ENCODE results near the gene FNIP2.
"Not testable (repeated sequence)": the region's sequence is repeated elsewhere in the genome, so short reads cannot be mapped to it uniquely, and the experiment has no call there.

Gene FNIP2

GRCh38 chr4:158789853-158790252 lies 21.0 kb downstream of the FNIP2 start:
- no peak for DNase-seq (ENCODE audit: low read depth in 2 of 2)

- no peak for DNase-seq (ENCODE audit: low read depth in 2 of 2)
These were observed 24.2 kb downstream of the FNIP2 start for GRCh38 chr4:158793021-158793420.

DNA sequence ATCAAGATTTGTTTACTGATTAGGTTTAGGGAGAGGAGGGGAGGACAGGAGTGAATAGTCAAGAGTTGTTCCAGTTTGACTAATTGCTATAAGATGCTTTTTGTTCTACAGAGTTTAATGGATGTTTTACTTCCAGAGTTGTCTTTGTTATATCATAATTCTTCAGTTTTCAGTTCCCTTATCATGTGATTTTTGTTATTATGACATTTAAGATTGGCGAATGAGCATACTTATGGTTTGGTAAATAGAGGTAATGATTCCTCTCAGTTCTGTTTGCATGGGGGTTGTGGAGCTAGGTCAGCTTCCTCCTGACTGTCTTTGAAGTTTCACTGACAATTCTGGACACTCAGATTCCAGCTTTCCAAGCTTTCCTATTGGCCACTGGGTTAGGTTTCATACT lies 24.6 kb downstream of the FNIP2 start:
- not testable (repeated sequence) for DNase-seq (ENCODE audit: low read depth in 2 of 2)

DNA sequence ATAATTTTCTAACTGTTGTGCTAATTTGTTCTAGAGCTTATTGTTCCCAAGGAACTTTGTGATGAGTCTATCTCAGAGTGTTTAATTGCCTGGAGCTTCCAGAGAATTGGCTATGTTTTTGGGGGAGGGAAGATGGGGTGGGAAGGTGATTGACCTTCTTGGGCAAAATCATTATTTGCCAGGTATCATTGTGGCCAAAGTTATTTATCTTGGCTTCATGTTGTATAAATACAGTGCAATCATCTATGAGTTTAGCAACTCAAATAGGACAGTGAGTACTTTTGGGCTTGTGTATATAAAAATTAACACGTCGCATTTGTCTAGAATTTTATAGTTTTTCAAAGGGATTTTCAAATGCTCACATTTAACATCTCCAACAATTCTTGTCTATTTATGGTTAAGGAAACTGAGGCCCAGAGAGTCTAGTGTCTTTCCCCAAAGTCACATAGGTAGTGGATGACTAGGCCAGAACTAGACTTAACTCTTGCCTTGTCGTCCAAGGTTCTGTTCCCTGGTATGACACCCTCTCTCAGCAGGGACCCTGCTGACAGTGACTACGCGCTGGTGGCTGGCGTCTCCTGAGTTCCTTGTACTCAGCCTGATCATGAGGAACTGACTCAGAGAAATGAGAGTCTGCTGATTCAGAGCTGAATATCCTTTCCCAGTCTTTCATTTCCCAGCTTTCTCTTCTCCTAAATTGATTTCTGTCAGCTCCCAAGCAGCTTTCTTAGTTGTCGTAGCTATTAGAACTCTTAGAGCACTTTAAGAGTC lies 27.7 kb downstream of the FNIP2 start:
- DNase-seq (ENCODE audit: low read depth in 2 of 2): no peak

- no peak for DNase-seq (ENCODE audit: low read depth in 2 of 2)
These were observed 29.2 kb downstream of the FNIP2 start for GRCh38 chr4:158798062-158798461.

- no peak for DNase-seq (ENCODE audit: low read depth in 2 of 2)
These were observed 30.4 kb downstream of the FNIP2 start for GRCh38 chr4:158799013-158799770.

DNA sequence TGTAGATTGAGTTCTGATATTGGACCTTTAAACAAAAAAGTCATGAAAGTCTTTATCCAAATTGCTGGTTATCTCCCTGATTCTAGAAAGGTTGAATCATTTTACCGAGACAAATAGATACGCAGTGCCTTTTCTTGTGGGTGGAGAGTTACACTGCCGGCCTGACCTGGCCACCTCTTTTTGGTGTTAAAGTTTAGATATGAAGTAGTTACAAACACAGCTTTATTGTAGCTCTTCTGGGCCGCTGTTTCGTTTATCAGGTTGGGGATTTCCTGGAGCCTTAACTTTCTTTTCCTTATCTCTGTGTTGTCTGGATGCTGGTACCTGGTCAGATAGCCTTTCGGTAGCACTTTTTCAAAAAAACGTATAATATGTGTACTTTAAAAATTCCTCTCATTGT lies 31.0 kb downstream of the FNIP2 start:
- DNase-seq (ENCODE audit: low read depth in 2 of 2): no peak

GRCh38 chr4:158801066-158801465 lies 32.2 kb downstream of the FNIP2 start:
- no peak for DNase-seq (ENCODE audit: low read depth in 2 of 2)

- no peak for DNase-seq (ENCODE audit: low read depth in 2 of 2)
These were observed 32.9 kb downstream of the FNIP2 start for GRCh38 chr4:158801677-158802076.

- no peak for DNase-seq (ENCODE audit: low read depth in 2 of 2)
These were observed 34.1 kb downstream of the FNIP2 start for GRCh38 chr4:158802914-158803313.

DNA sequence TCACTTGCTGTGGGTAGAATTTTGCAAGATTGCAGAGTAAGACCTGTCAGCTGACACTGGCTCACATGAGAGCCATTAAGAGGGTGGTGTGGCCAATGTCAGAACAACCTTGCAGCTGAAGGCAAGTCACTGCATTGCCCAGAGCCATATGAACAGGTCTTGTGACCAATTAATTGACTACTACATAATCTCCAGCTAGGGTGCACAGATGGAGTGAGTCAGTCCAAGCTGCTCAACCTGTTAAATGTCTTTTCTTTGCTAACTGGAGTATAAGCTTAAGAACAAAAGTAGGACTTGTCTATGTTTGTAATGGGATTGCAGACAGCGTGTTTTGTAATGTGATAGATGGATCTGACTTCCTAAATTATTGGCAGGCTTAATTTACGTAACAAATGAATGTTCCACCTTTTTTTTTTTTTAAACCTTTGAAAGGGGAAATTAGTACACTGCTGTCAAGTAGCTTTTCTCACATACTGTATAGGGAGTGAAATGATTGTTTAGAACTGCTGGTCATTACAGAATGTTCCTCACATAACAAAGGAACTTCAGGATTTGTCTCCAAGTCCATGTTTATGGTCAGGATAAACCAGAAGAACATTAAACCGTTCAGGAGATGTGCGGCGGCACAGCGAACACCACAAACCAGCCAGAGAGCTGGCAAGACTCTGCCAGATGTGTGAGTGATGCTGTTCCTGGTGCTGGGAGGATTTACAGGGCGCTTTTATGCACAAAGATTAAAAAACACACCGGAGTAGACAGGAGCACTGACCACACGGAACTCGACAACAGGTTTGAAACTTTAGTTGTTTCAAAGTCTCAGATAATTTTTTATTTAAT lies 37.0 kb downstream of the FNIP2 start:
- no peak for DNase-seq (ENCODE audit: low read depth in 2 of 2)

DNA sequence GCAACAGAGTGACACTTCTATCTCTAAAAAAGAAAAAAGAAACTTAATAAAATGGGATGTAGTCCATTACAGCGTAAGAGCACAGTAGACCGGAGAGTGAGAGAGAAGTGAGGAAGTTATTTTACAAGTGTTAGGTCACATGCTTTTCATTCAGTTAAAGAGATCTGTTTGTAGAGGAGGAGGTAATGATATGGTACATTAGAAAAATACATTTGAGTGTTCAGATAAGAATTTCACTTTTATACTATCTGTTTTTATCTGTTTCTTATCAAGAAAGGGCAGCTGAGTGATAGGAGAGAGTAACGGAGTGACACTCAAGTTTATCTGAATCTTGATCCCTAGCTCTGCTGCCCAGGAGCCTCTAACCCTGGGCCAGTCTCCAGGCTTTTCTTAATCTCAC lies 38.9 kb downstream of the FNIP2 start:
- DNase-seq (ENCODE audit: low read depth in 2 of 2): no peak

GRCh38 chr4:158808399-158808798 lies 39.6 kb downstream of the FNIP2 start:
- DNase-seq (ENCODE audit: low read depth in 2 of 2): no peak

- DNase-seq (ENCODE audit: low read depth in 2 of 2): not testable (repeated sequence)
These were observed 40.4 kb downstream of the FNIP2 start for GRCh38 chr4:158809208-158809607.

GRCh38 chr4:158809611-158810486 lies 41.0 kb downstream of the FNIP2 start:
- DNase-seq (ENCODE audit: low read depth in 2 of 2): no peak

GRCh38 chr4:158810487-158811215 lies 41.8 kb downstream of the FNIP2 start:
- no peak for DNase-seq (ENCODE audit: low read depth in 2 of 2)

GRCh38 chr4:158811216-158811540 lies 42.4 kb downstream of the FNIP2 start:
- DNase-seq (ENCODE audit: low read depth in 2 of 2): no peak

GRCh38 chr4:158811704-158812103 lies 42.9 kb downstream of the FNIP2 start:
- DNase-seq (ENCODE audit: low read depth in 2 of 2): no peak

DNA sequence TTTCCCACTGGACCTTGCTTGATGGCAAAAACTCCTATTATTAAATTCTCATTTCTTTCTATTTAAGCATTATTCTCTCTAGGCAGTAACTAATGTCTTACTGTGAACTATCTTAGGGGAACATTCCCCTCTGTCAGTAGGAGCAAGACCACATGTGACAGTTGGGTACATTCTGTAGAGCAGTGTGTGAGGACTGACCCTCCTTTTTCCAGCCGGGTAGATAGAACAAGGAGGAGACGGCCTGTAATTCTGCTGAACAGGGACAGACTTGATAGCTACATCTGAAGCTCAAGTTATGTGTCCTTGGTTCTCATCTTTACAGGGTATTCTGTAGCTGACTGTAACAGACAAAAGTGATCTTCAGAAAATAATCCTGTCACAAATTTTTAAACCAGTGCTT lies 43.3 kb downstream of the FNIP2 start:
- no peak for DNase-seq (ENCODE audit: low read depth in 2 of 2)

GRCh38 chr4:158812543-158812942 lies 43.7 kb downstream of the FNIP2 start:
- no peak for DNase-seq (ENCODE audit: low read depth in 2 of 2)

DNA sequence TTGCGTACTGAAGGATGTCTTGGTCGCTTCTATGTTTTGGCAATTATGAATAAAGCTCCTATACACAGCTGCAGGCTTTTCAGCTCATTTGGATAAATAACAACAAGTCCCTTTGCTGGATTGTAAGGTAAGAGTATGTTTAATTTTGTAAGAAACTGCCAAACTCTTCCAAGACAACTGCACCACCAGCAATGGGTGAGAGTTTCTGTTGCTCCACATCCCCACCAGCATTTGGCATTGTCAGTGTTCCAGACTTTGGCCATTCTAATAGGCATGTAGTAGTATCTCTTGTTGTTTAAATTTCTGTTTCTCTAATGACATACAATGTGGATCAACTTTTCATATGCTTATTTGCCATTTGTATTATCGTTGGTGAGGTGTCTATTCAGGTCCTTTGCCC lies 44.3 kb downstream of the FNIP2 start:
- DNase-seq (ENCODE audit: low read depth in 2 of 2): no peak

All from stimulated activated CD4-positive, alpha-beta T cell treated with anti-CD3 and anti-CD28 coated beads, Interleukin-15, amount 100 ng/mL, for 48 hours (primary cell).